ENCODE data around the gene STIL.
"Not testable (repeated sequence)": the region's sequence is repeated elsewhere in the genome, so short reads cannot be mapped to it uniquely, and the experiment has no call there.

Gene STIL

DNA sequence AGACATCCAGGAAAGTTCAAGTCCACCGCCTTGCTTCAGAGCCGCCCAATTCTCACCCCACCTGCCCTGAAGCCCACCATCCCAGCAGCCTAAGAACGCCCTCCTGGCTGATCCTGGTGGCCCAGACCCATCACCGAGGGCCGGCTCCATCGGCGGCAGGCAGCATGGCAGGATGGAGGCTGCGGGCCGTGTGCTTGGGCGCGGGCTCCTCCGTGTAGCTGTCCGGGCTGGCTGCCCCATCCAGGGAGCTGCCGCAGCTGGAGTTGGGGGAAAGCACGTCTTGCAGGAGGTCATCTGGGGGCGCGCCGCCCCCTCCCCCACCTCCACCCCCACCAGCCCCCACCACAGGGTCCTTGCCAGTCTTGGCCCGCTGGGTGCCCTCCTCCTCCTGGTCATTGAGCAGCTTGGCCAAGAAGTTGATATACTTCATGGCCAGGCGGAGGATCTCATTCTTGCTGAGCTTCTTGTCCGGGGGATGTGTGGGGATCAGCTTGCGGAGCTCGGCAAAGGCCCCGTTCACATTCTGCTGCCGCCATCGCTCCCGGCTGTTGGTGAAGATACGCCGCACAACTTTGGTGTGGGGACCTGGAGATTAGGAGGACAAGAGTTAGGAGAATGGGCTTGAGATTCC lies 94.2 kb downstream of the STIL start:
- no peak for DNase-seq (ENCODE audit: low spot score)

GRCh38 chr1:47219001-47219400 lies 94.9 kb downstream of the STIL start:
- DNase-seq (ENCODE audit: low spot score), result no peak

DNA sequence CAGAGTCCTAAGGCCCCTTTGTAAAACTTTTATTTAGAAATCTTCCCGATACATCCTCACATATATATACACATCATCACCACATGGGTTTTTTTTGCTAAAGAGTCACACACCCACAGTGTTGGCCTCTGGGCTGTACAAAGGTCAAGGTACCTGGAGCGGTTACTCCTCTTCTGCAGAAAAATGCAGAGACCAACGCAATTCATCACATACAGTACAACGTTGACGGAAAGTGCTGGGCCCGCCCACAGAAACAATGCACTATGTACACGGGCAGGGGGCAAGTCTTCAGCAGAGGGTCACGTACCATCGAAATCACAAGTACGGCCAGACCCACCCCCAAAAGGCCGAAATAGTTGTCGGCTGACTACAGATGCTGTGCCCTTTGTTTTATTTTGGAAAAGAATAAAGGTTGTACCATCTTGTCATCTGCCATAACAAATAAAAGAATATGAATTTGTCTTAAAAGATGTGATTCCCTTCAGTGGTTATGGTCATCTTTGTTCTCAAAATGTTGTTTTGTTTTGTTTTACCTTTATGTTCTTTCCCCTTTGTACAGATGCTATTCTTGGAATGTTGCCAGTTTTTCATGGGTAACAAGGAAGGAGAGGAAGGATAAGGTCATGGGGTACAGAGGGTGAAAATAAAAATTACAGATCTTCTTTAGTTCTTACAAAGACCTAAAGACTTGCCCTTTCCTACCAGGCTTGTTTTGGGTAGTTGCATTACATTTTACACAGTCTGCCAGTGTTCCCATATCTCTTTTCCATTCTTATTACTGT lies 97.5 kb downstream of the STIL start:
- DNase-seq (ENCODE audit: low spot score), result no peak

DNA sequence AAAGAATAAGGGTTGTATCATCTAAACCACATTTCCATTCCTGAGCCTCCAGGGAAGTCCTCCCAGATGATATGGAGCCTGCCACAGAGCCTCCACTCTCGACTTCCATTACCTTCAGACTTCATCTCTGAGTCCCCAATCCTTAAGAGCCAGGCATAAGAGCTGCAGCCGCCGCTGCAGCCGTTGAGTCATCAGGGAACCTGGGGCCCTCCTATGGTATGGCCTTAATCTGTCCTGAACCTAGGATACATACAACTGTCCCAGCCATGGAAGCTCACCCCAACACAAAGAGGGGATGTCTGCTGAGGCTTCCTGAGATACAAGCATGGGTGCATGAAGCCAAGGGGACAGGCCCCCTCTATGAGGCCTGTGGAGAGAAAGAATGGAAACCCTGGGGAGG lies 98.2 kb downstream of the STIL start:
- no peak for DNase-seq (ENCODE audit: low spot score)

DNA sequence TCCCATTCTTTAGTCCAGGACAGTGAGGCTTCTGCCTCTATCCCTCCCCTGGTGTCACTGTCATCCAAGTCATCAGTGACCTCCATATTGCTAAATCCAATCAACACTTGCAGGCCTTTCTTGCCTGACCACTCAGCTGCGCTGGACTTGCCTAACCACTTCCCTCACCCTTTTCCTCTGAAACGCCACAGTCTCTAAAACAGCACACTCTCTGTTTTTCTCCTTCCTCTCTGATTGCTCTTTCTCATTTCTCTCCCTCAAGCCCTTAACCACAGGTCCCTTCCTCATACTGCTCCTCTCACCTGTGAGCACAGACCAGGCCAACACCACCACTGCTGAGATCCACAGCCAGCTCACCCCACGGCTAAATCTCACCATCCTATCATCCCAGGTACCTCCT lies 99.4 kb downstream of the STIL start:
- DNase-seq (ENCODE audit: low spot score), result no peak

DNA sequence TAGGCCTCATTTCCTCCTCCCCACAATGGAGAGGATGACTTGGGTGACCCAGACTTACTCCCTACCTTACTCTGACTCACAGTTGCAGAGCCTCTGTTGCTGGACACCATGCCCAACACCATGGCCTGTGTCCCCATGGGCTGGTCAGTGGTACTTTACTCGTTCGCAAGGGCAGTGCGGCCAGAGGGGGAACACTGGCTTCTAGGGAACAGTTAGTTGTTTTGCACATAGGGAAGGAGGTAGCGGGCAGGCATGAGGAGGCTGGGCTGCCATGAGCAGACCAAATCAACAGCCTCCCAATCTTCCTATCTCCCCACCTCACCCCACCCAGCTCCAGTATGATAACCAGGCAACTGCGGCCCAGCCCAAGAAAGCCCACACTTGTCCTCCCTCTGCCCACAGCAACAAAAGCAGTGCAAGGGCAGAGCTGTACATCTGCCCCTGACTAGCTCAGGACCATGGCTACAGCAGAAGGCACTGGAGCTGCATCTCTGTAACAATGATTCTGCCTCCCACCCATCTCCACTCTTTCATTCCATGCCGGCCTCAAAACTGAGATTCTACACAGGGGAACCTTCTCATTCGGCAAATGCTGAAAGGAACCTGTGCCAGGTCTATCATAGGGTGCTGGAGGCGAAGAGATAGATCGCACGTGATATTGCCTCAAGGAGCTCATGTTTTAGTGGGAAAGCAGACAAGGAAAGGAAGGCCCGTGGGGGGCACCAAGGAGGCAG lies 100.5 kb downstream of the STIL start:
- no peak for DNase-seq (ENCODE audit: low spot score)

DNA sequence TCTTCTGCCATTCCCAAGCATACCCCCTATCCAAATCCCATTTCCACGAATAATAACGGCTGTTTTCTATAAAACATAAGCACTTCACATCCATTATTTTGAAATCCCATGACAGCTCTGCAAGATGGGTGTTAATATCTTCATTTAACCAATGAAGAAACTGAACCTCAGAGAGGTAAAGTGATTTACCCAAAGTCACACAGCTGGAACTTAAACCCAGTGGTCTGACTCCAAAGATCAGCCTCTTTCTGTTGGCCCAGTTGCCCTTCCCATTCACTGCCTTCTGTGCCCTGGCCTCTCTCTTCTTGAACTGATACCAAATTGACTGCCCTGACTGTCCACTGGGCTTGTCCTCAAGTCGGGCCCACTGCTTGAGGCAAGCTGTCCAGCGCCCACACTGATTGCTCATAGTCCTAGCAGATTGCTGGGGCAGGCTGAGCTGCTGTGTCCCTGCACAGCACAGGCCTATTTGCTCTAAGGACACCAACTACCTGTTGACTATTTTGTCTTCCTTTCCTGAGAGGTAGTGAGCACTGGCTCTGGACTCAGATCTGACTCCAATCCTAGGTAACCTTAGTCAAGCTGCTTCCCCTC lies 101.2 kb downstream of the STIL start:
- no peak for DNase-seq (ENCODE audit: low spot score)

GRCh38 chr1:47211796-47212269 lies 102.1 kb downstream of the STIL start:
- DNase-seq (ENCODE audit: low spot score), result peak; percentile 60

DNA sequence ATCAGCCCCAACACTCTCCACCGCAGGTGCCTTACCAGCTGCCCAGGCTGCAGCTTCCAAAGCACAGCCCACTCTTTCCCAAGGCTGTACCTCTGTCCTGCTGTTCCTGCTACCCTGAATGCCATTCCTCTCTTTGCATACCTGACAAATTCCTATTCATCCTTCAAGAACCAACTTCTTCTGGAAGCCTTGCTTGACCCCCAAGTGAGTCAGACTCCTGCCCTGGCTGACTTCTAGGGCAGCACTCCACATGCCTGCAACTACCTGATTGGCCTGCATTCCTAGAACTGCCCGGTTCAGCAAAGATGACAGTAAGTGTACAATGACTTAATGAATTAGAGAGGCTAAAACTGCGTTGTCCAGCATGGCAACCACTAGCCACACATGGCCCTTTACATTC lies 103.3 kb downstream of the STIL start:
- no peak for DNase-seq (ENCODE audit: low spot score)

DNA sequence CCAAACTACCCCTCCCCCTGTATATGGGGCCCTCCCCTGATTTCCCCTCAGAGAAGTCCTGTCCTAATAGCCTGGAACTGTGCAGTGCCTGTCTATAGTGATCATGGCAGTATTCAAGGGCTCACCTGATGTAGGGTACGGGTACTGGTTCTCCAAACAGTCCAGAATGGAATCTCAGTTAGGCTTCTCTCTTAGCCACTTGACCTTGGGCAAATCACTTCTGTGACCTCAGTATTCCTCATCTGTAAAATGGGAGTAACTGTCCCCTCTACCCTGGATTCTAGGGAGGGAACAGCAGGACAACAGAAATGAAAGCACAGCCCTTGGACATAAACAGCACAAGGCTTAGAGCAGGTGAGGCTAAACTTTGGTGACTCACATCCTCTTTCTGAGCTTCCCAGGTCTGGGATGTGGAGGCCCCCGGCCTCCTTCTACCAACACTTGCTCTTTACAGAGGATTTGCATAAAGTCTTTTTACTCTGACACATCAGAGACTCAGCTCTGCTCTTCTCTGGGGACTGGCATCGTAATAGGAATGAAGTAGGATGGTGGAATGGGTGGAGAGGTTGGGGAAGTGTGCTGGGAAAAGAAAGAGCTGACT lies 104.1 kb downstream of the STIL start:
- no peak for DNase-seq (ENCODE audit: low spot score)

GRCh38 chr1:47209091-47209490 lies 104.9 kb downstream of the STIL start:
- DNase-seq (ENCODE audit: low spot score), result no peak

GRCh38 chr1:47208374-47208850 lies 105.5 kb downstream of the STIL start:
- DNase-seq (ENCODE audit: low spot score), result no peak

GRCh38 chr1:47207803-47208373 lies 106.1 kb downstream of the STIL start:
- no peak for DNase-seq (ENCODE audit: low spot score)

DNA sequence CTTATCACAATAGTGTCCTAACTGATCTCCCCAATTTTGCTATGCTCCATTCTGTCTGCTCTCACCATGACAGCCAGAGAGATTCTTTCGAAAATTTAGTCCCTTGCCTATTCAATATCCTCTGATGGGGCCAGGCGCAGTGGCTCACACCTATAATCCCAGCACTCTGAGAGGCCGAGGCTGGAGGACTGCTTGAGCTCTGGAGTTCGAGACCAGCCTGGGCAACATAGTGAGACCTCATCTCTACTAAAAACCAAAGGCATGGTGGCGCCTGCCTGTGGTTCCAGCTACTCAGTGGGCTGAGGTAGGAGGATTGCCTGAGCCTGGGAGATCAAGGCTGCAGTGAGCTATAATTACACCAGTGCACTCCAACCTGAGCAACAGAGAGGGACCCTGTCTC lies 108.0 kb downstream of the STIL start:
- no peak for DNase-seq (ENCODE audit: low spot score)

GRCh38 chr1:47203504-47203903 lies 110.4 kb downstream of the STIL start:
- DNase-seq (ENCODE audit: low spot score), result not testable (repeated sequence)

DNA sequence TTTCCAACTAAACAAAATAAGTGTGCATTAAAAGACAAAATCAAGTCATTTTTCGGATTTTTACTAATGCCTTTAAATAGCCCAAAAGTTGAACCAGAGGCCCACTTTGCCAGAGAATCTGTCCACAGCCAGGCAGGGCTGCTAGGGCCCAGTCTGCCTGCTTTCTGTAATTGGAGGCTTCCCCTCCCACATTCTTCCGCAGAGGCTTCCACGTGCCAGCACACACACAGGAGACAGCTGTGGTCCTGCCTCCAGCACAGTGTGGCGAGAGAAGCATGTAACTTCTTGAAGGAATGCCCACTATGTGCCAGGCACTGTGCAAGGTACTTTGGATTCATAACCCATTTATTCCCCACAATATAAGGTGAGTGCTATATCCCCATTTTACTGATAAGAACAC lies 112.8 kb downstream of the STIL start:
- DNase-seq (ENCODE audit: low spot score), result no peak
